HG03025 (cell line): ENCODE measurements around the gene ARRDC5.
"Not testable (repeated sequence)": the region's sequence is repeated elsewhere in the genome, so short reads cannot be mapped to it uniquely, and the experiment has no call there.

Source experiments
- ATAC-seq: cut with Tn5 transposase; IDR thresholded peaks from one replicate; pipeline ENCODE4 v1.9.1; 2021; ENCODE audit warnings: mild to moderate bottlenecking, moderate library complexity; ENCODE audit not compliant: unreplicated experiment, low FRiP score

Gene ARRDC5

GRCh38 chr19:4902796-4903195 lies at the start of gene ARRDC5:
ARRDC5 (minus strand) TSS chr19:4902896; CDS start chr19:4902825, 71 bp downstream.
- ATAC-seq = no peak

- no peak for ATAC-seq
These were observed 49.0 kb upstream of the ARRDC5 start for GRCh38 chr19:4951656-4952055.

- ATAC-seq = not testable (repeated sequence)
These were observed 48.0 kb upstream of the ARRDC5 start for GRCh38 chr19:4950650-4951049.

GRCh38 chr19:4941638-4942169 lies 39.0 kb upstream of the ARRDC5 start:
- not testable (repeated sequence) for ATAC-seq

GRCh38 chr19:4939466-4939865 lies 36.8 kb upstream of the ARRDC5 start:
- ATAC-seq = no peak

GRCh38 chr19:4938461-4938860 lies 35.8 kb upstream of the ARRDC5 start:
- not testable (repeated sequence) for ATAC-seq

GRCh38 chr19:4937060-4937459 lies 34.4 kb upstream of the ARRDC5 start:
- ATAC-seq = no peak

- no peak for ATAC-seq
These were observed 32.7 kb upstream of the ARRDC5 start for GRCh38 chr19:4935444-4935843.

- no peak for ATAC-seq
These were observed 30.8 kb upstream of the ARRDC5 start for GRCh38 chr19:4933528-4933927.

- no peak for ATAC-seq
These were observed 30.0 kb upstream of the ARRDC5 start for GRCh38 chr19:4932711-4933110.

- no peak for ATAC-seq
These were observed 28.0 kb upstream of the ARRDC5 start for GRCh38 chr19:4930664-4931063.

GRCh38 chr19:4929186-4929585 lies 26.5 kb upstream of the ARRDC5 start:
- ATAC-seq = no peak

GRCh38 chr19:4923276-4923747 lies 20.6 kb upstream of the ARRDC5 start:
- ATAC-seq = no peak

- ATAC-seq = no peak
These were observed 20.0 kb upstream of the ARRDC5 start for GRCh38 chr19:4922530-4923275.

GRCh38 chr19:4916292-4917082 lies 13.8 kb upstream of the ARRDC5 start:
- no peak for ATAC-seq

- ATAC-seq = no peak
These were observed 12.2 kb upstream of the ARRDC5 start for GRCh38 chr19:4914736-4915501.

GRCh38 chr19:4913996-4914735 lies 11.5 kb upstream of the ARRDC5 start:
- ATAC-seq = no peak

- no peak for ATAC-seq
These were observed 9.3 kb upstream of the ARRDC5 start for GRCh38 chr19:4911786-4912672.

- ATAC-seq = no peak
These were observed 8.6 kb upstream of the ARRDC5 start for GRCh38 chr19:4911314-4911713.
